ENCODE data around the gene LAMB3.

Gene LAMB3

DNA sequence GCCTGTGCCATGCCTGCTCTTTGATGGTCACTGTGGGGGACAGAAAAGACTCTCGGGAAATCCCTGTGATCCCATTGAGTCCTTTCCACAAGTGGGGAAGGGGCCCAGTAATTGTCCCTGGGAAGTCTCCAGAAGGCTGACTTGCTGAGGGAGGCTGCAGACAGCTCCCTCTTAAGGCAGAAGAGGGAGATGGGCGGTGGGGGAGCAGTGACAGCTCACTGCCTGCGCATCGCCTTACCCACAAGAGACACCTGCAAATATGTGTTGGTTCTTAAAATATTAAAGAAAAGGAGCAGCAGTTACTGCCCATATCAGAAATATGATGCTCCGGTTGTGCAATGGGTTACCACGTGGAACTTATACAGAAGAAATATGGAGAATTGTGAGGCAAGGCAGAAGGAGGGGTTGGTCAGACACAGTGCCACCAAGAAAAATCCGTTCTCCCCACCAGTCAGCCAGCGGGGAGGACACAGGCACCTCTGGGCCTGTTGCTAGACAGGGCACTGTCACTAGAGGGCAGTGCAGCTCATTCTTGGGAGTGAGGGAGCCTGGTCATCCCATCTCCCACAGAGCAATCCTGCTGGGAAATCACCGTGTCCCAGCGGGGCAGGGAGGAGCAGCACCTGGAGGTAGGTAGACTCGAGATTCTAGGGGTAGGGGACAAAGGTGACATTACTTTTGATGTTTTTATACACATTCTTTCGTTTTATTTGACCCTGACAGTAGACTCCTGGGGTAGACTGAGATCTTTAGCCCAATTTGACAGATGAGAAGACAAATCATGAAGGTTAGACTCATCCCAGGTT is 75.6 kb downstream of the LAMB3 start (continued):
- TF ChIP-seq ZNF274 (IDR thresholded peaks at IDR 0.05; ENCODE audit: low read length) (no peak), ZNF274 (tag by site-specific recombination; IDR thresholded peaks at IDR 0.05; ENCODE audit: borderline replicate concordance) (no peak), IKZF3 (tag by site-specific recombination; IDR thresholded peaks at IDR 0.05) (peak; percentile 90), ATF2 (tag by site-specific recombination; IDR thresholded peaks at IDR 0.05; ENCODE audit: low read depth) (no peak), ZNF202 (tag by site-specific recombination; IDR thresholded peaks at IDR 0.05; ENCODE audit: borderline replicate concordance) (no peak), ZNF704 (tag by site-specific recombination; IDR thresholded peaks at IDR 0.05) (no peak), HOXC10 (CRISPR knock-in tag; IDR thresholded peaks at IDR 0.05) (no peak), ZNF585B (tag by site-specific recombination; IDR thresholded peaks at IDR 0.05) (no peak), ZNF624 (tag by site-specific recombination; IDR thresholded peaks at IDR 0.05) (no peak), ZSCAN30 (tag by site-specific recombination; IDR thresholded peaks at IDR 0.05) (no peak), ZNF670 (tag by site-specific recombination; IDR thresholded peaks at IDR 0.05; ENCODE audit: low read depth) (no peak), ZSCAN23 (tag by site-specific recombination; IDR thresholded peaks at IDR 0.05) (no peak), ZNF610 (tag by site-specific recombination; IDR thresholded peaks at IDR 0.05; ENCODE audit: borderline replicate concordance) (no peak), ZNF132 (tag by site-specific recombination; IDR thresholded peaks at IDR 0.05; ENCODE audit: borderline replicate concordance) (no peak), ZNF223 (tag by site-specific recombination; IDR thresholded peaks at IDR 0.05) (no peak), GLIS1 (tag by site-specific recombination; IDR thresholded peaks at IDR 0.05) (peak; percentile 86), ZNF514 (tag by site-specific recombination; IDR thresholded peaks at IDR 0.05) (no peak), WT1 (tag by site-specific recombination; IDR thresholded peaks at IDR 0.05) (no peak), ZNF654 (tag by site-specific recombination; IDR thresholded peaks at IDR 0.05; ENCODE audit: low read depth) (peak; percentile 88), ZNF843 (tag by site-specific recombination; IDR thresholded peaks at IDR 0.05) (no peak), ZIC2 (tag by site-specific recombination; IDR thresholded peaks at IDR 0.05) (peak; percentile 94), ZNF548 (tag by site-specific recombination; IDR thresholded peaks at IDR 0.05) (no peak), ZNF324 (tag by site-specific recombination; IDR thresholded peaks at IDR 0.05) (no peak), ZNF785 (tag by site-specific recombination; IDR thresholded peaks at IDR 0.05) (no peak), ZNF518A (tag by site-specific recombination; conservative IDR thresholded peaks at IDR 0.05; ENCODE audit: low read depth) (no peak)
- TF ChIP-seq, protein P1, sequence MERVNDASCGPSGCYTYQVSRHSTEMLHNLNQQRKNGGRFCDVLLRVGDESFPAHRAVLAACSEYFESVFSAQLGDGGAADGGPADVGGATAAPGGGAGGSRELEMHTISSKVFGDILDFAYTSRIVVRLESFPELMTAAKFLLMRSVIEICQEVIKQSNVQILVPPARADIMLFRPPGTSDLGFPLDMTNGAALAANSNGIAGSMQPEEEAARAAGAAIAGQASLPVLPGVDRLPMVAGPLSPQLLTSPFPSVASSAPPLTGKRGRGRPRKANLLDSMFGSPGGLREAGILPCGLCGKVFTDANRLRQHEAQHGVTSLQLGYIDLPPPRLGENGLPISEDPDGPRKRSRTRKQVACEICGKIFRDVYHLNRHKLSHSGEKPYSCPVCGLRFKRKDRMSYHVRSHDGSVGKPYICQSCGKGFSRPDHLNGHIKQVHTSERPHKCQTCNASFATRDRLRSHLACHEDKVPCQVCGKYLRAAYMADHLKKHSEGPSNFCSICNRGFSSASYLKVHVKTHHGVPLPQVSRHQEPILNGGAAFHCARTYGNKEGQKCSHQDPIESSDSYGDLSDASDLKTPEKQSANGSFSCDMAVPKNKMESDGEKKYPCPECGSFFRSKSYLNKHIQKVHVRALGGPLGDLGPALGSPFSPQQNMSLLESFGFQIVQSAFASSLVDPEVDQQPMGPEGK (tag by site-specific recombination; IDR thresholded peaks at IDR 0.05): peak; percentile 53; the same call in 1 of the 2 replicates
- TF ChIP-seq, protein P2, sequence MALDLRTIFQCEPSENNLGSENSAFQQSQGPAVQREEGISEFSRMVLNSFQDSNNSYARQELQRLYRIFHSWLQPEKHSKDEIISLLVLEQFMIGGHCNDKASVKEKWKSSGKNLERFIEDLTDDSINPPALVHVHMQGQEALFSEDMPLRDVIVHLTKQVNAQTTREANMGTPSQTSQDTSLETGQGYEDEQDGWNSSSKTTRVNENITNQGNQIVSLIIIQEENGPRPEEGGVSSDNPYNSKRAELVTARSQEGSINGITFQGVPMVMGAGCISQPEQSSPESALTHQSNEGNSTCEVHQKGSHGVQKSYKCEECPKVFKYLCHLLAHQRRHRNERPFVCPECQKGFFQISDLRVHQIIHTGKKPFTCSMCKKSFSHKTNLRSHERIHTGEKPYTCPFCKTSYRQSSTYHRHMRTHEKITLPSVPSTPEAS (tag by site-specific recombination; IDR thresholded peaks at IDR 0.05): no peak
- TF ChIP-seq, protein P3, sequence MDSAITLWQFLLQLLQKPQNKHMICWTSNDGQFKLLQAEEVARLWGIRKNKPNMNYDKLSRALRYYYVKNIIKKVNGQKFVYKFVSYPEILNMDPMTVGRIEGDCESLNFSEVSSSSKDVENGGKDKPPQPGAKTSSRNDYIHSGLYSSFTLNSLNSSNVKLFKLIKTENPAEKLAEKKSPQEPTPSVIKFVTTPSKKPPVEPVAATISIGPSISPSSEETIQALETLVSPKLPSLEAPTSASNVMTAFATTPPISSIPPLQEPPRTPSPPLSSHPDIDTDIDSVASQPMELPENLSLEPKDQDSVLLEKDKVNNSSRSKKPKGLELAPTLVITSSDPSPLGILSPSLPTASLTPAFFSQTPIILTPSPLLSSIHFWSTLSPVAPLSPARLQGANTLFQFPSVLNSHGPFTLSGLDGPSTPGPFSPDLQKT (IDR thresholded peaks at IDR 0.05; ENCODE audit: borderline replicate concordance, low read depth, low read length): no peak

Measured in HEK293 (cell line).